Measurements from ENCODE around the gene COL16A1.

Gene COL16A1

DNA sequence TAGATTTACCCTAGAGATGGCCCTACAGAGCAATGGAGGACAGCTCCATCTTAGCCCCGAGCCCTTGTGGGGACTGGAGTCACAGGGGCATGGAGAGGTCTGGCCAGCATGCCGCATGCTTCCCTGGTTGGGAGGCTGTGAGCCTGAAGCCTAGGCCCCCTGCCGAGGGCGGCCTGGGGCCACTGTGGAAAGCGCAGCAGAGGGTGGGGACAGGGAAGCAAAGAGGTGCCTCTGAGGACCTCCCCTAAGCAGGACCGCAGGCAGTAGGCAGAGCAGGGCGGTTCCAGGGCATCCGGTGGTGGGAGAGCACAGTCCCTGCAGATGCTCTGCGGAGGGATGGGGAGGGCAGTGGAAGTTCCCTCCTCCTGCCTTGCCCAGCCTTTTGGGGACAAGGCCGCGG, 32.7 kb downstream of the COL16A1 start:
- no peak for DNase-seq (ENCODE audit: low read depth in 1 of 2, low spot score in 1 of 2)
- in situ Hi-C loops (cut with HindIII; ENCODE audit: low pct_unique_long_range_greater_than_20kb, low sequenced_read_pairs), result no loop called here
- TF ChIP-seq JUND (IDR thresholded peaks at IDR 0.05; ENCODE audit: low read depth), result no peak

DNA sequence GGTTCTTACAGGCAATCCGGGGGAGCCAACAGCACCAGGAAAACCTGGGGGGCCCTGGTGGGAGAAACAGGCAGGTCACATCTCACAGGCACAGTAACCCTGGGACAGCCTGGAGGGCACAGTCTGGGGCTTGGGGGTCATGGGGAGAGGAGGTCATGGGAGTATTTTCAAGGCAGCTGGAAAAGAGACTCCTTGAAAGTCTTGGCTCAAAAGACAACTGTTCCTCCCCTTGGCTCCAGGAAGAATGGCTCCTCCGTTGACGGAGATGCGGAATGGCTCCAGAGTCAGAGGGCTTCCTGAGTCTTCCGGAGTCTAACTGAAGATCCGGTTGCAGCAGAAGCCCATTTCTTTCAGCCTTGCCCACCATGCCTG, 33.2 kb downstream of the COL16A1 start:
- TF ChIP-seq JUND (IDR thresholded peaks at IDR 0.05; ENCODE audit: low read depth), result no peak
- DNase-seq (ENCODE audit: low read depth in 1 of 2, low spot score in 1 of 2), result no peak
- in situ Hi-C loops (cut with HindIII; ENCODE audit: low pct_unique_long_range_greater_than_20kb, low sequenced_read_pairs), result no loop called here

GRCh38 chr1:31669786-31670592, 33.8 kb downstream of the COL16A1 start:
- no peak for TF ChIP-seq JUND (IDR thresholded peaks at IDR 0.05; ENCODE audit: low read depth)
- peak; percentile 35 to 79 for DNase-seq (ENCODE audit: low read depth in 1 of 2, low spot score in 1 of 2)
- in situ Hi-C loops (cut with HindIII; ENCODE audit: low pct_unique_long_range_greater_than_20kb, low sequenced_read_pairs), result no loop called here

DNA sequence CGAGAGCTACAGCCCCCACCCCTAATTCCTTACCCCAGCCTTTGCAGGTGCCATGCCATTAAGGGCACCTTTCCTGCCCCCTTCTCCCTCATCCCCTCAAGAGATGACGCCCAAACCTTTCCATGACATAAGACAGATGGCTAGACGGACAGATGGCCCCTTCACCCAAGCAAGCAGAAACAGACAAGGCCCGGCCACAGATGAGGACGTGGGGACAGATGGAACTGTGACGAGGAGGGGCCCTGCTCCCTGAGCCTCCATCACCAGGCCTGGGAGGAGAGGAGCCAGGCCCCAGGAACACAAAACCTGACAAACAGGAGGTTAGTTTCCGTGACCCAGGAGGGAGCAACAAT, 34.4 kb downstream of the COL16A1 start:
- in situ Hi-C loops (cut with HindIII; ENCODE audit: low pct_unique_long_range_greater_than_20kb, low sequenced_read_pairs), result no loop called here
- no peak for DNase-seq (ENCODE audit: low read depth in 1 of 2, low spot score in 1 of 2)
- no peak for TF ChIP-seq JUND (IDR thresholded peaks at IDR 0.05; ENCODE audit: low read depth)

- in situ Hi-C loops (cut with HindIII; ENCODE audit: low pct_unique_long_range_greater_than_20kb, low sequenced_read_pairs), result no loop called here
- DNase-seq (ENCODE audit: low read depth in 1 of 2, low spot score in 1 of 2), result no peak
- TF ChIP-seq JUND (IDR thresholded peaks at IDR 0.05; ENCODE audit: low read depth), result no peak
Observed at GRCh38 chr1:31668303-31668883, 35.4 kb downstream of the COL16A1 start.

GRCh38 chr1:31667065-31667785, 36.6 kb downstream of the COL16A1 start:
- in situ Hi-C loops (cut with HindIII; ENCODE audit: low pct_unique_long_range_greater_than_20kb, low sequenced_read_pairs), result no loop called here
- no peak for DNase-seq (ENCODE audit: low read depth in 1 of 2, low spot score in 1 of 2)
- TF ChIP-seq JUND (IDR thresholded peaks at IDR 0.05; ENCODE audit: low read depth), result no peak

- DNase-seq (ENCODE audit: low read depth in 1 of 2, low spot score in 1 of 2), result peak in 1 of 2 experiments; percentile 25
- TF ChIP-seq JUND (IDR thresholded peaks at IDR 0.05; ENCODE audit: low read depth), result no peak
- in situ Hi-C loops (cut with HindIII; ENCODE audit: low pct_unique_long_range_greater_than_20kb, low sequenced_read_pairs), result no loop called here
Observed at GRCh38 chr1:31666263-31666963, 37.4 kb downstream of the COL16A1 start.

DNA sequence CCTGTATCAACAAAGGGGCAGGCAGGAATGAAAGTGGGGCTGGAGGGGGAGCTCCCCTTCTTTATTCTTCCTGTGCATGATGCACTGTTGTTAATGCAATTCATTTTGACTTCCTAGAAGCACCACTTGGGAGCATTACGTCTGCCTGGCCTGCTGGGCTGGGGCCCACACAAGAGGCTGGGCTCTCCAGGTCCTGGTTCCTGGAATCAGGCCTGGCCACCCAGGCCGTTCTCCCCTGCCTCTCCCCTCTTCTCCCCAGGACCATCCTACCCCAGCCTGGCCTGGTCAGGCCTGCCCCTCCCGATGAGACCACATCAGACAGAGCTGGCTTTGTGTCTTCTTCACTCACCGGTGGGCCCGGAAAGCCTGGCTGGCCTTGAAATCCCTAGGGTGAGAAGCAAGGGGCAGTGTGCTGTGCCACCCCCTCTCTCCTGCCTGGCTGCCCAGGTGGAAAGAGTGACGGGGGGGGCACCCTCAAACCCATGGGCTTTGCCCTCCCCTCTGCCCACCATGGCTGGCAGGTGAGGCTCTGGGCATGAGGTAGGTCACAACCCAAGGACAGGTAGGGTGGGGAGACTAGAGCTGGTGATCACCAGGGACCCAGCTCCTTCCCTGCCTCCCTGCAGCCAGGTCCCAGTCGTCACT, 38.5 kb downstream of the COL16A1 start:
- no peak for DNase-seq (ENCODE audit: low read depth in 1 of 2, low spot score in 1 of 2)
- TF ChIP-seq JUND (IDR thresholded peaks at IDR 0.05; ENCODE audit: low read depth), result no peak
- in situ Hi-C loops (cut with HindIII; ENCODE audit: low pct_unique_long_range_greater_than_20kb, low sequenced_read_pairs), result no loop called here

DNA sequence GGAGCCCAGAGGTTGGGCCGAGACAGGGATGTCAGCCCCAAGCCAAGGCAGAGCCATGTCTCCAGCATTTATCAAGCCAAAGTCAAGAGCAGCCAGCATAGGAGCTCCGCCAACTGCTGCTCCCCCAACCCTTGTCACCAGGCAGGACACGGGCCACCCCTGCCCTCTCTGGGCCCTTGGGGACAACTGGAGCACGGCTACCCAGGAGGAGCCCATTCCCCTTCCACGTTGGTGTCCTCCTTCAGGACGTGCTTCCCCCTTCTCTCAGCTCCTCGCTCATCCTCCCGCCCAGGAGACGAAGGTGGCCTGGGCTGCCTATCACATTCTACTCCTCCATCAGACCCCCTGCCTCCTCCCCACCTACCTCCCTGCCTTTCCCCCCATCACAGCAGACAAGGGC, 39.3 kb downstream of the COL16A1 start:
- no peak for TF ChIP-seq JUND (IDR thresholded peaks at IDR 0.05; ENCODE audit: low read depth)
- no peak for DNase-seq (ENCODE audit: low read depth in 1 of 2, low spot score in 1 of 2)
- in situ Hi-C loops (cut with HindIII; ENCODE audit: low pct_unique_long_range_greater_than_20kb, low sequenced_read_pairs), result no loop called here

DNA sequence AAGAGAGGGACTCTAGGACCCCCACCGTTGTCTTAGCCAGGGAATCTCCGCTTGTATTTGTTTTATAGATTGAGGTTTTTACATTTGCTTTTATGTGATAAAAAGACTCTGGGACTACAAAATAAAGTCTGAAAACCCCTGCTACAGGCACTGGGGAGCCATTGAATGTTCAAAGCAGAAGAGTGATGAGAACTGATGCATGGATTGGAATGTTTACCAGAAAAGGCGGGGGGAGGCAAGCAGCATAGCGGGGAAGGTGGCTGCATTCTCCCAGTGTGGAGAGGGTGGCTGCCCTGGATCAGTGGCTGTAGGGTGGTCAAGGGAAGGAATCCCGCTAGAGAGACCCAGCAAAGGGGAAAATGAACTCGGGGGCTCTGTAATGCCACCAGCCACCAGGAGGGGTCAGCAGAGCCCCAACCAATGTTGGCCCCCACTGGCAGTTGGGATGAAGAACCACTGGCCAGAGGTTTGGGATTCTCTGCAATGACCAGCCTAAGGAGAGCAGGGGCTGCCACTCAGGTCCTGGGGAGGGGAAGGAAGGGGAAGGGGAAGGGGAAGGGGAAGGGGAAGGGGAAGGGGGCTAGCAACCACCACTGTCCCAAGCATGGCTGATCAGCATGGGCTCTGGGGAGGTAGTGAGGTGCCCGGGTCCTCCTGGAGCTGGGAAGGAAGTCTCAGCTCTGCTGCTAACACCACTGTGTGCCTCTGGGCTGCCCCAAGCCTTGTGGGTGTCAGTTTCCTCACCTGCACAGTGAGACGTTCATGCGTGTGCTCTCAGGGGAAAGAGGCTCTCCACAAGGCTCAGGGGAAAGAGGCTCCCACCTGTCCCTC, 40.0 kb downstream of the COL16A1 start:
- in situ Hi-C loops (cut with HindIII; ENCODE audit: low pct_unique_long_range_greater_than_20kb, low sequenced_read_pairs), result no loop called here
- TF ChIP-seq JUND (IDR thresholded peaks at IDR 0.05; ENCODE audit: low read depth), result no peak
- peak; percentile 42 to 43 for DNase-seq (ENCODE audit: low read depth in 1 of 2, low spot score in 1 of 2)

GRCh38 chr1:31662463-31662862, 41.4 kb downstream of the COL16A1 start:
- DNase-seq (ENCODE audit: low read depth in 1 of 2, low spot score in 1 of 2), result no peak
- in situ Hi-C loops (cut with HindIII; ENCODE audit: low pct_unique_long_range_greater_than_20kb, low sequenced_read_pairs), result no loop called here

More at GRCh38 chr1:31662463-31662862, 41.4 kb downstream of the COL16A1 start:
- no peak for TF ChIP-seq JUND (IDR thresholded peaks at IDR 0.05; ENCODE audit: low read depth)

Measured in T47D (cell line).